GM12878 (cell line): ENCODE measurements around the gene FBXO39. TPM values are rescaled to one million over a fixed set of nuclear protein-coding genes. Genes with fewer than 3 reads are reported as not detected.

Source experiments
- ATAC-seq: fragments of 200-7000 bp; cut with Tn5 transposase; 3 replicates; pipeline ENCODE4 v1.9.1; 2020; ENCODE audit warnings: mild to moderate bottlenecking, moderate library complexity
- BruUV-seq: library from RNA; stranded (reverse); fragments of 400-500 nt; replicated peaks from 2 replicates; lab custom pipeline; 2021; lab: Mats Ljungman, UMichigan
- CTCF ChIA-PET: fragments of 300-600 bp; sonication (Branson Sonifier 250); formaldehyde crosslinking; extraction: SDS; loops from one replicate; lab custom pipeline; 2021; ENCODE audit warnings: inconsistent platforms; lab: Yijun Ruan, JAX
- POLR2A ChIA-PET: fragments of 350-600 bp; formaldehyde crosslinking; extraction: SDS; loops from one replicate; lab custom pipeline; 2021; ENCODE audit warnings: inconsistent platforms; lab: Charles Lee
- RAD21 ChIA-PET: fragments of 300-600 bp; sonication (Branson Sonifier 250); formaldehyde crosslinking; loops from one replicate; lab custom pipeline; 2023; ENCODE audit warnings: antibody characterized with exemption; ENCODE audit not compliant: unreplicated experiment; lab: Charles Lee
- SMC1A ChIA-PET: fragments of 300-600 bp; sonication (Branson Sonifier 250); formaldehyde crosslinking; loops from one replicate; lab custom pipeline; 2023; ENCODE audit not compliant: unreplicated experiment, uncharacterized antibody; lab: Charles Lee
- DNase-seq: peaks from one replicate; pipeline ENCODE4 v3.0.0-alpha.2; 2011; ENCODE audit warnings: low read depth, low spot score
- FAIRE-seq: peaks from 3 replicates; lab custom pipeline; 2011; peaks lifted over from hg19 to GRCh38; lab: Jason Lieb, UNC
- H2AFZ ChIP-seq: 2 replicates; pipeline ENCODE4 v1.6.0; 2011; ENCODE audit warnings: low read depth, low read length, control low read depth; ENCODE audit not compliant: control insufficient read depth
- H3K27ac ChIP-seq: 2 replicates; pipeline ENCODE4 v1.5.1; 2011; ENCODE audit warnings: control low read depth; ENCODE audit not compliant: control insufficient read depth, insufficient read depth
- H3K27me3 ChIP-seq, 2 experiments: replicated peaks in 1 of 2; 2 replicates each; pipeline versions ENCODE4 v1.6.0 to v1.6.1; 2011; ENCODE audit warnings: low read length in 1 of 2; ENCODE audit not compliant: control insufficient read depth in 2 of 2, insufficient read depth in 2 of 2
- H3K36me3 ChIP-seq, 2 experiments: 2 replicates each; pipeline ENCODE4 v1.5.1; 2011; ENCODE audit warnings: low read length in 1 of 2; ENCODE audit not compliant: control insufficient read depth in 2 of 2, insufficient read depth in 2 of 2
- H3K4me1 ChIP-seq: 2 replicates; pipeline ENCODE4 v1.6.1; 2011; ENCODE audit warnings: mild to moderate bottlenecking, low read length, moderate library complexity, mixed read lengths; ENCODE audit not compliant: control insufficient read depth, insufficient read depth
- H3K4me2 ChIP-seq: 2 replicates; pipeline ENCODE4 v1.6.0; 2011; ENCODE audit warnings: control low read depth; ENCODE audit not compliant: control insufficient read depth, insufficient read depth
- H3K4me3 ChIP-seq: fragments of 200-600 bp; sonication (generic); 2 replicates; pipeline ENCODE4 v1.5.1; 2016
- H3K79me2 ChIP-seq: 2 replicates; pipeline ENCODE4 v1.6.0; 2011; ENCODE audit warnings: low read length; ENCODE audit not compliant: control insufficient read depth, insufficient read depth
- H3K9ac ChIP-seq: 2 replicates; pipeline ENCODE4 v1.8.0; 2011; ENCODE audit warnings: low read length, control low read depth, mixed read lengths; ENCODE audit not compliant: control insufficient read depth, insufficient read depth
- H3K9me3 ChIP-seq: replicated peaks from 3 replicates; pipeline ENCODE4 v1.5.1; 2011; ENCODE audit warnings: mild to moderate bottlenecking, low read length; ENCODE audit not compliant: control insufficient read depth, insufficient read depth
- H4K20me1 ChIP-seq: 2 replicates; pipeline ENCODE4 v1.6.0; 2011; ENCODE audit not compliant: control insufficient read depth, insufficient read depth
- BHLHE40 ChIP-seq, 2 experiments: fragments of 450-650 bp in 1 of 2; IDR thresholded peaks; 2 replicates each; pipeline ENCODE4 v1.6.1; 2011 to 2017; ENCODE audit warnings: low read depth in 2 of 2, borderline replicate concordance in 1 of 2, improper control_type of control experiment in 1 of 2, low read length in 1 of 2, mild to moderate bottlenecking in 1 of 2
- BMI1 ChIP-seq: fragments of 450-650 bp; IDR thresholded peaks from 2 replicates; pipeline ENCODE4 v1.6.1; 2016; ENCODE audit warnings: mild to moderate bottlenecking, moderate library complexity, borderline replicate concordance
- EED ChIP-seq: sonication (generic); IDR thresholded peaks from 2 replicates; pipeline ENCODE4 v1.6.1; 2016; ENCODE audit warnings: antibody characterized with exemption, low read depth
- GATAD2B ChIP-seq: fragments of 450-650 bp; conservative IDR thresholded peaks from 2 replicates; pipeline ENCODE4 v1.6.1; 2017; ENCODE audit warnings: low read depth, mild to moderate bottlenecking, moderate library complexity
- HCFC1 ChIP-seq: fragments of 150-350 bp; IDR thresholded peaks from 2 replicates; pipeline ENCODE4 v1.6.1; 2014; ENCODE audit warnings: low read length
- HSF1 ChIP-seq: fragments of 150-350 bp; IDR thresholded peaks from 2 replicates; pipeline ENCODE4 v1.6.1; 2014; ENCODE audit warnings: mild to moderate bottlenecking, low read depth, low read length
- JUNB ChIP-seq: IDR thresholded peaks from 2 replicates; pipeline ENCODE4 v1.6.1; 2016; ENCODE audit warnings: antibody characterized with exemption, mild to moderate bottlenecking
- MEF2B ChIP-seq: fragments of 450-650 bp; IDR thresholded peaks from 2 replicates; pipeline ENCODE4 v1.6.1; 2018; ENCODE audit warnings: mild to moderate bottlenecking, moderate library complexity; ENCODE audit not compliant: partially characterized antibody, poor library complexity, severe bottlenecking
- MTA3 ChIP-seq: IDR thresholded peaks from 2 replicates; pipeline ENCODE4 v1.6.1; 2012; ENCODE audit warnings: low read length, inconsistent platforms, borderline replicate concordance
- PAX5 ChIP-seq: IDR thresholded peaks from 2 replicates; pipeline ENCODE4 v1.6.1; 2011; ENCODE audit warnings: low read depth, low read length, borderline replicate concordance
- PML ChIP-seq: IDR thresholded peaks from 2 replicates; pipeline ENCODE4 v1.6.1; 2012; ENCODE audit warnings: low read length, inconsistent platforms
- POLR2A ChIP-seq: IDR thresholded peaks from 2 replicates; pipeline ENCODE4 v1.6.1; 2011; ENCODE audit warnings: low read depth, mild to moderate bottlenecking, low read length
- POLR2AphosphoS2 ChIP-seq: IDR thresholded peaks from 2 replicates; pipeline ENCODE4 v1.6.1; 2011; ENCODE audit warnings: low read depth, mild to moderate bottlenecking, low read length, improper control_type of control experiment, moderate library complexity
- RFX5 ChIP-seq: IDR thresholded peaks from 2 replicates; pipeline ENCODE4 v1.6.1; 2011; ENCODE audit warnings: low read depth, low read length, improper control_type of control experiment
- SMC3 ChIP-seq: IDR thresholded peaks from 2 replicates; pipeline ENCODE4 v1.6.1; 2011; ENCODE audit warnings: low read length, improper control_type of control experiment, borderline replicate concordance
- STAT3 ChIP-seq: IDR thresholded peaks from 2 replicates; pipeline ENCODE4 v1.6.1; 2011; ENCODE audit warnings: low read depth, low read length, improper control_type of control experiment
- WGBS: methylation state at CpG from one replicate; pipeline ENCODE4 v1.1.6; 2016; ENCODE audit warnings: low lambda C conversion rate; ENCODE audit not compliant: insufficient replicate concordance, insufficient coverage; ENCODE audit errors: missing lambda C conversion rate; 5-methylcytosine and 5-hydroxymethylcytosine counted together
- in situ Hi-C: fragments of 300-500 bp; cut with MboI; formaldehyde crosslinking; loops from 9 replicates; pipeline ENCODE4 v1.14.3; 2018; ENCODE audit warnings: mixed read lengths
- intact Hi-C: fragments of 100-400 bp; cut with micrococcal nuclease; formaldehyde crosslinking; loops from one replicate; pipeline ENCODE4 v1.14.2; 2022; ENCODE audit not compliant: unreplicated experiment
- polyA plus RNA-seq, 11 experiments: library from polyadenylated mRNA; depleted of rRNA in 4 of 11; unstranded in 6 of 11; stranded (reverse) in 5 of 11; fragments of >200 nt; fragmentation: Nextera tagmentation in 4 of 11; fragmentation: Illumina TruSeq in 1 of 11; extraction: Ambion mirVana in 4 of 11; extraction: Trizol in 1 of 11; gene quantifications; 1 replicate in 1 of 11; 2 replicates in 10 of 11; pipeline versions ENCODE4 v1.2.1 to v1.2.3, GENCODE V29; 2011 to 2016; ENCODE audit warnings: inconsistent platforms in 2 of 11, missing spikeins in 2 of 11, low read depth in 1 of 11
- total RNA-seq, 4 experiments: library from RNA; depleted of rRNA in 3 of 4; stranded (reverse); fragments of >200 nt in 3 of 4; fragmentation: Illumina TruSeq in 1 of 4; extraction: Trizol in 1 of 4; gene quantifications; 2 replicates each; pipeline versions ENCODE4 v1.2.1 to v1.2.3, GENCODE V29; 2013 to 2021
- TF ChIP-seq, protein P1 (sequence below): IDR thresholded peaks from 2 replicates; pipeline ENCODE4 v1.6.1; 2011; ENCODE audit warnings: borderline replicate concordance, low read depth, mild to moderate bottlenecking, moderate library complexity, mixed read lengths, low read length; ENCODE audit not compliant: insufficient read depth; ENCODE audit errors: extremely low read length
- TF ChIP-seq, protein P2 (sequence below): fragments of 450-650 bp; formaldehyde crosslinking; IDR thresholded peaks from 2 replicates; pipeline ENCODE4 v1.5.0; 2022; ENCODE audit warnings: mild to moderate bottlenecking, missing genetic modification characterization

The FBXO39 gene
- total and polyA plus RNA-seq, 10 of the 15 experiments (the other 5 are each of a cell fraction or from before 2014, with no cell fraction given): 0.05 to 0.62 (median 0.16) TPM; not detected in 6

GRCh38 chr17:6775871-6776405, at the start of gene FBXO39 (continued):
- peak; percentile 14; the same call in 1 of the 2 replicates for TF ChIP-seq PAX5
- TF ChIP-seq SMC3: no peak
- TF ChIP-seq GATAD2B: no peak
- peak; percentile 65 for TF ChIP-seq POLR2A
- TF ChIP-seq, protein P1, sequence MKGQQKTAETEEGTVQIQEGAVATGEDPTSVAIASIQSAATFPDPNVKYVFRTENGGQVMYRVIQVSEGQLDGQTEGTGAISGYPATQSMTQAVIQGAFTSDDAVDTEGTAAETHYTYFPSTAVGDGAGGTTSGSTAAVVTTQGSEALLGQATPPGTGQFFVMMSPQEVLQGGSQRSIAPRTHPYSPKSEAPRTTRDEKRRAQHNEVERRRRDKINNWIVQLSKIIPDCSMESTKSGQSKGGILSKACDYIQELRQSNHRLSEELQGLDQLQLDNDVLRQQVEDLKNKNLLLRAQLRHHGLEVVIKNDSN: no peak
- TF ChIP-seq BMI1: no peak

- Histone ChIP-seq H4K20me1 (no peaks in the 10 kb centered on the region), H2AFZ (no peak overlapping the region), H3K9ac (no peak overlapping the region), H3K79me2 (no peaks in the 10 kb centered on the region), H3K9me3 (no peaks in the 10 kb centered on the region), H3K36me3 (no peaks in the 10 kb centered on the region), H3K27ac (no peak overlapping the region), H3K27me3 (no peaks in the 10 kb centered on the region), H3K4me2 (no peak overlapping the region), H3K4me3 (no peak overlapping the region), H3K4me1 (no peaks in the 10 kb centered on the region)
- DNase-seq (no peak), ATAC-seq (no peak), FAIRE-seq (no peak)
- in situ Hi-C loops (no loop called here), intact Hi-C loops (no loop called here)
- POLR2A ChIA-PET: no interaction called here
- CTCF ChIA-PET: interaction anchor here (2.1 kb wide), 1 partner anchor 114 kb away, joined by 4 read pairs; no protein-coding TSS in a partner anchor
- SMC1A ChIA-PET: no interaction called here
- WGBS: 24% methylated on average over 4 of the region's 4 CpGs
- no TSS peak for BruUV-seq
- RAD21 ChIA-PET: no interaction called here
- TF ChIP-seq BHLHE40 (IDR thresholded peaks at IDR 0.05; ENCODE audit: borderline replicate concordance in 1 of 2, low read depth in 2 of 2, low read length in 1 of 2): no peak
- TF ChIP-seq STAT3: no peak
- TF ChIP-seq HSF1: no peak
- no peak for TF ChIP-seq POLR2AphosphoS2
- no peak for TF ChIP-seq MTA3
- TF ChIP-seq HCFC1: no peak
- no peak for TF ChIP-seq EED
- TF ChIP-seq, protein P1: no peak
- no peak for TF ChIP-seq RFX5
- no peak for TF ChIP-seq MEF2B
- TF ChIP-seq, protein P2, sequence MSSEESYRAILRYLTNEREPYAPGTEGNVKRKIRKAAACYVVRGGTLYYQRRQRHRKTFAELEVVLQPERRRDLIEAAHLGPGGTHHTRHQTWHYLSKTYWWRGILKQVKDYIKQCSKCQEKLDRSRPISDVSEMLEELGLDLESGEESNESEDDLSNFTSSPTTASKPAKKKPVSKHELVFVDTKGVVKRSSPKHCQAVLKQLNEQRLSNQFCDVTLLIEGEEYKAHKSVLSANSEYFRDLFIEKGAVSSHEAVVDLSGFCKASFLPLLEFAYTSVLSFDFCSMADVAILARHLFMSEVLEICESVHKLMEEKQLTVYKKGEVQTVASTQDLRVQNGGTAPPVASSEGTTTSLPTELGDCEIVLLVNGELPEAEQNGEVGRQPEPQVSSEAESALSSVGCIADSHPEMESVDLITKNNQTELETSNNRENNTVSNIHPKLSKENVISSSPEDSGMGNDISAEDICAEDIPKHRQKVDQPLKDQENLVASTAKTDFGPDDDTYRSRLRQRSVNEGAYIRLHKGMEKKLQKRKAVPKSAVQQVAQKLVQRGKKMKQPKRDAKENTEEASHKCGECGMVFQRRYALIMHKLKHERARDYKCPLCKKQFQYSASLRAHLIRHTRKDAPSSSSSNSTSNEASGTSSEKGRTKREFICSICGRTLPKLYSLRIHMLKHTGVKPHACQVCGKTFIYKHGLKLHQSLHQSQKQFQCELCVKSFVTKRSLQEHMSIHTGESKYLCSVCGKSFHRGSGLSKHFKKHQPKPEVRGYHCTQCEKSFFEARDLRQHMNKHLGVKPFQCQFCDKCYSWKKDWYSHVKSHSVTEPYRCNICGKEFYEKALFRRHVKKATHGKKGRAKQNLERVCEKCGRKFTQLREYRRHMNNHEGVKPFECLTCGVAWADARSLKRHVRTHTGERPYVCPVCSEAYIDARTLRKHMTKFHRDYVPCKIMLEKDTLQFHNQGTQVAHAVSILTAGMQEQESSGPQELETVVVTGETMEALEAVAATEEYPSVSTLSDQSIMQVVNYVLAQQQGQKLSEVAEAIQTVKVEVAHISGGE: no peak
- no peak for TF ChIP-seq PML
- TF ChIP-seq JUNB: no peak
These were observed 46.5 kb upstream of the FBXO39 start for GRCh38 chr17:6729531-6729930.
